Natural killer cell (primary cell): ENCODE data around the gene DST. TPM values are rescaled to one million over a fixed set of nuclear protein-coding genes. Genes with fewer than 3 reads are reported as not detected.

Experiments
- ATAC-seq, 3 donors: fragments of 150-1000 bp in 2 of 3; fragments of 200-7000 bp in 1 of 3; cut with Tn5 transposase; 1 replicate in 1 of 3; 2 replicates in 2 of 3; pipeline ENCODE4 v1.10.0; 2021; ENCODE audit warnings: mild to moderate bottlenecking in 2 of 3, moderate library complexity in 2 of 3
- DNase-seq, 2 donors: peaks; one replicate each; pipeline versions ENCODE4 v3.0.0 to v3.0.0-alpha.2; 2013 to 2021; ENCODE audit warnings: mixed read lengths in 1 of 2
- H3K27ac ChIP-seq: one replicate; pipeline ENCODE4 v1.5.1; 2013; ENCODE audit warnings: mild to moderate bottlenecking, low read length
- H3K27me3 ChIP-seq: one replicate; pipeline ENCODE4 v1.6.1; 2013; ENCODE audit warnings: low read length; ENCODE audit not compliant: control insufficient read depth, insufficient read depth
- H3K36me3 ChIP-seq: one replicate; pipeline ENCODE4 v1.6.1; 2013; ENCODE audit warnings: low read length; ENCODE audit not compliant: control insufficient read depth, insufficient read depth
- H3K4me1 ChIP-seq: one replicate; pipeline ENCODE4 v1.6.1; 2013; ENCODE audit warnings: low read length; ENCODE audit not compliant: control insufficient read depth, insufficient read depth
- H3K4me3 ChIP-seq: one replicate; pipeline ENCODE4 v1.5.1; 2013; ENCODE audit warnings: low read length
- H3K9me3 ChIP-seq: one replicate; pipeline ENCODE4 v1.6.1; 2013; ENCODE audit warnings: low read length; ENCODE audit not compliant: control insufficient read depth, insufficient read depth
- H3K27ac Mint-ChIP-seq, 2 donors: one replicate each; pipeline ENCODE4 v1.8.0; 2022; ENCODE audit warnings: mild to moderate bottlenecking in 2 of 2, mixed read lengths in 2 of 2, moderate library complexity in 1 of 2
- H3K27me3 Mint-ChIP-seq, 2 donors: one replicate each; pipeline ENCODE4 v1.8.0; 2022; ENCODE audit warnings: low read depth in 2 of 2, mixed read lengths in 2 of 2
- H3K36me3 Mint-ChIP-seq: one replicate; pipeline ENCODE4 v1.8.0; 2022; ENCODE audit warnings: mixed read lengths
- H3K4me1 Mint-ChIP-seq, 2 donors: one replicate each; pipeline ENCODE4 v1.8.0; 2022; ENCODE audit warnings: mixed read lengths in 2 of 2
- H3K4me3 Mint-ChIP-seq: one replicate; pipeline ENCODE4 v1.8.0; 2022; ENCODE audit warnings: mild to moderate bottlenecking, moderate library complexity, mixed read lengths
- H3K9me3 Mint-ChIP-seq, 2 donors: one replicate each; pipeline ENCODE4 v1.8.0; 2022; ENCODE audit warnings: mixed read lengths in 2 of 2
- WGBS: methylation state at CpG from one replicate; pipeline ENCODE4 v1.1.7; 2013; ENCODE audit warnings: missing lambda C conversion rate; ENCODE audit not compliant: insufficient coverage; 5-methylcytosine and 5-hydroxymethylcytosine counted together
- intact Hi-C: fragments of 100-400 bp; cut with micrococcal nuclease; formaldehyde crosslinking; loops from one replicate; pipeline ENCODE4 v1.14.2; 2022
- total RNA-seq, 4 donors: library from RNA; stranded (reverse); fragments of 120-200 nt in 1 of 4; gene quantifications; one replicate each; pipeline versions ENCODE4 v1.2.3 to v1.2.4, GENCODE V29; 2013 to 2022
- TF ChIP-seq, protein P1 (sequence below): fragments of 200-600 bp; IDR thresholded peaks from one replicate; pipeline ENCODE4 v1.8.0; 2022; ENCODE audit warnings: antibody characterized with exemption

Gene DST
- total RNA-seq, 3 donors from 2014 or later (not counting 1 experiment from before 2014, with no cell fraction given), result 5.6 to 14.7 (median 8.9) TPM

DNA sequence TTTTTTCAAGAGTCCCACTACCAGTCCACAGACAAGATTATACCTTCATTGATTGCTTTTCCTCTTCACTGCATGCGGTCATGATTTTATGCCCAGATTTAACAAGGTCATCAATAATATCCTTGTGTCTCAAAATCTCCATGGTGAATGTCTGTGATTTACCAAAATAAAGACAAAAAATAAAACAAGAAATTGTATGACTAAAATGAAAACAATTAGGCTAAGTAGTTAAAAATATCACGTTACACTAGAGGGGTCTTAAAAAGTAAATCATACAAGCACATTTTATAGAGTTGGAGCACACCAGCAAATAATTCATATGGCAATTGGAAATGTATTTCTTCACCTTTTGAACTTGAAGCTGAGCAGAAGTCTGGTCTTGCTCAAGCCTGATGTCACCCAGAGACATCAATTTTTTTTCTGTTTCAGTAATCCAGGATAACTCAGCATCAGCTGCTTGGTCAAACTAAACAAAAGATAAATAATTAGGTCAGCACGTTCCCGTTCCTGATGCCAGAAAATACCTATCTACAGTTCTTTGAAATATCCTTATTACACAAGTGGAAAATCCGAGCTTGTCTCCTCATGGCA is 125.4 kb downstream of the DST start:
- TF ChIP-seq, protein P1, sequence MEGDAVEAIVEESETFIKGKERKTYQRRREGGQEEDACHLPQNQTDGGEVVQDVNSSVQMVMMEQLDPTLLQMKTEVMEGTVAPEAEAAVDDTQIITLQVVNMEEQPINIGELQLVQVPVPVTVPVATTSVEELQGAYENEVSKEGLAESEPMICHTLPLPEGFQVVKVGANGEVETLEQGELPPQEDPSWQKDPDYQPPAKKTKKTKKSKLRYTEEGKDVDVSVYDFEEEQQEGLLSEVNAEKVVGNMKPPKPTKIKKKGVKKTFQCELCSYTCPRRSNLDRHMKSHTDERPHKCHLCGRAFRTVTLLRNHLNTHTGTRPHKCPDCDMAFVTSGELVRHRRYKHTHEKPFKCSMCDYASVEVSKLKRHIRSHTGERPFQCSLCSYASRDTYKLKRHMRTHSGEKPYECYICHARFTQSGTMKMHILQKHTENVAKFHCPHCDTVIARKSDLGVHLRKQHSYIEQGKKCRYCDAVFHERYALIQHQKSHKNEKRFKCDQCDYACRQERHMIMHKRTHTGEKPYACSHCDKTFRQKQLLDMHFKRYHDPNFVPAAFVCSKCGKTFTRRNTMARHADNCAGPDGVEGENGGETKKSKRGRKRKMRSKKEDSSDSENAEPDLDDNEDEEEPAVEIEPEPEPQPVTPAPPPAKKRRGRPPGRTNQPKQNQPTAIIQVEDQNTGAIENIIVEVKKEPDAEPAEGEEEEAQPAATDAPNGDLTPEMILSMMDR, result no peak
- Mint-ChIP-seq H3K4me1 (no peaks in the 10 kb centered on the region), H3K27me3 (no peaks in the 10 kb centered on the region), H3K9me3 (no peaks in the 10 kb centered on the region), H3K4me3 (no peak overlapping the region), H3K27ac (no peak overlapping the region), H3K36me3 (no peaks in the 10 kb centered on the region)
- DNase-seq (no peak), ATAC-seq (no peak)
- intact Hi-C loops, result no loop called here
- H3K36me3 ChIP-seq, result no peaks in the 10 kb centered on the region
- H3K4me3 ChIP-seq, result no peak overlapping the region
- no peak overlapping the region for H3K27ac ChIP-seq
- no peaks in the 10 kb centered on the region for H3K4me1 ChIP-seq
- H3K27me3 ChIP-seq, result no peaks in the 10 kb centered on the region
- H3K9me3 ChIP-seq, result no peaks in the 10 kb centered on the region
- 66% methylated on average over 4 of the region's 5 CpGs for WGBS

DNA sequence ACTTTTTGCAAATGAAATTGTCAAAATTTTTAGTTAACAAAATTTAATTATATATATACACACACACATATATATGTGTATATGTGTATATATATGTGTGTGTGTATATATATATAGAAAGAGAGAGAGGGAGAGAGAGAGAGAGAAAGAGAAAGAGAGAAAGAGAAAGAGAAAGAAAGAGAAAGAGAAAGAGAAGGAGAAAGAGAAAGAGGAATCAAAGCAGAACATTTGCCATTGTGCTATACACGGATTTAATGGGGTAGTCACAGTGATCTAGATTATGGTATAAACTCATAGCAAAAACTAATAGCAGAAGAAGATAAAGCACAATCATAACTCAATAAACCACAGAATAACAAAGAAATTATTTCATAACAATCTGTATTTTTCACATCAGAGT is 126.7 kb downstream of the DST start:
- H3K4me1 Mint-ChIP-seq, result no peaks in the 10 kb centered on the region
- H3K9me3 Mint-ChIP-seq, result no peaks in the 10 kb centered on the region
- no peak overlapping the region for H3K27ac ChIP-seq
- intact Hi-C loops, result no loop called here
- TF ChIP-seq, protein P1, result no peak
- no CpG with 5 or more reads among the region's 1 CpG for WGBS
- no peak overlapping the region for H3K4me3 Mint-ChIP-seq
- ATAC-seq, result no peak
- H3K4me3 ChIP-seq, result no peak overlapping the region
- H3K36me3 ChIP-seq, result no peaks in the 10 kb centered on the region
- no peaks in the 10 kb centered on the region for H3K27me3 Mint-ChIP-seq
- no peaks in the 10 kb centered on the region for H3K9me3 ChIP-seq
- H3K4me1 ChIP-seq, result no peaks in the 10 kb centered on the region
- H3K27ac Mint-ChIP-seq, result no peak overlapping the region
- DNase-seq, result no peak
- no peaks in the 10 kb centered on the region for H3K27me3 ChIP-seq
- no peaks in the 10 kb centered on the region for H3K36me3 Mint-ChIP-seq

DNA sequence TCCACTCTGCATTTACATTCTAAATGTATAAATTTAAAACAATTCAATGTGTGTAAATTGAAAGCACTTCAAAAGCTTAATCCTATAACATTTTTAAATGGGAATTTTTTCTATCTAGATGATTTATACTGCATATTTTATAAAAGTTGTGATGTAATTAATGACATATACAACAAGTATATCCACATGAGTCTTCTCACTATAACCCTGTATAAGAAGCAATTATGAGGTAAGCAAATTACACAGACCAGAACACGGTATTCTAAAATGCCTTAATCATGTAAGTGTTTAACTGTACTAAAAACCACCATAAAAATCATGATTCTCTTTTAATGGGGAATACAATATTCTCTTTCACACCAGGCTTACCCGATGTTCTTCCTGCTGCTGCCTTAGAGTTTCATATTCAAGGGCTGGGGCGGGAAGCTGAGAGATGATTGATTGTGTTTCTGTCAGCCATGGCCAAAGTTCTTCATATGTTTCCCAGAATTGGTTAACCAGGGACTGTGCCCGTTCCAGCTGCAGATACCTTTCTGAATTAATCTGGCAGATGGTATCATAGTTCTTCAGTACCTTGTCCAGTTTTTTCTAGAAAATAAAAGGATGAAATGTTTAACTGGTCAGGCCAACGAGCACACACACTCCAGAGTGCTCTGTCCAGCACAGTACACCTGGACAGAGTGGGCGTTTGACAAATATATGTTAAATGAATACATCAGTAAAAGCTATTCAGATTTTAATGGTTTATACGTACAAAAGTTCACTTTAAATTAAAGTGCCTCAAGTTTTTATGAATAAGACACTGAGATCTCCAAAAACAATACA is 127.4 kb downstream of the DST start:
- H3K4me1 Mint-ChIP-seq, result no peaks in the 10 kb centered on the region
- no peak for ATAC-seq
- intact Hi-C loops, result no loop called here

More for the DNA sequence above, 127.4 kb downstream of the DST start:
- TF ChIP-seq, protein P1, result no peak
- H3K27me3 ChIP-seq, result no peaks in the 10 kb centered on the region
- WGBS, result 59% methylated on average over 4 of the region's 7 CpGs
- no peaks in the 10 kb centered on the region for H3K9me3 Mint-ChIP-seq
- H3K27ac ChIP-seq, result no peak overlapping the region
- no peaks in the 10 kb centered on the region for H3K27me3 Mint-ChIP-seq
- H3K4me3 ChIP-seq, result no peak overlapping the region
- no peak overlapping the region for H3K4me3 Mint-ChIP-seq
- H3K27ac Mint-ChIP-seq, result no peak overlapping the region
- no peaks in the 10 kb centered on the region for H3K9me3 ChIP-seq
- DNase-seq, result no peak
- no peaks in the 10 kb centered on the region for H3K4me1 ChIP-seq
- H3K36me3 Mint-ChIP-seq, result no peaks in the 10 kb centered on the region
- H3K36me3 ChIP-seq, result no peaks in the 10 kb centered on the region
